ENCODE measurements around the gene EIF4E3.

The EIF4E3 gene

GRCh38 chr3:71684757-71685386, 40.3 kb downstream of the EIF4E3 start:
- DNase-seq = no peak

DNA sequence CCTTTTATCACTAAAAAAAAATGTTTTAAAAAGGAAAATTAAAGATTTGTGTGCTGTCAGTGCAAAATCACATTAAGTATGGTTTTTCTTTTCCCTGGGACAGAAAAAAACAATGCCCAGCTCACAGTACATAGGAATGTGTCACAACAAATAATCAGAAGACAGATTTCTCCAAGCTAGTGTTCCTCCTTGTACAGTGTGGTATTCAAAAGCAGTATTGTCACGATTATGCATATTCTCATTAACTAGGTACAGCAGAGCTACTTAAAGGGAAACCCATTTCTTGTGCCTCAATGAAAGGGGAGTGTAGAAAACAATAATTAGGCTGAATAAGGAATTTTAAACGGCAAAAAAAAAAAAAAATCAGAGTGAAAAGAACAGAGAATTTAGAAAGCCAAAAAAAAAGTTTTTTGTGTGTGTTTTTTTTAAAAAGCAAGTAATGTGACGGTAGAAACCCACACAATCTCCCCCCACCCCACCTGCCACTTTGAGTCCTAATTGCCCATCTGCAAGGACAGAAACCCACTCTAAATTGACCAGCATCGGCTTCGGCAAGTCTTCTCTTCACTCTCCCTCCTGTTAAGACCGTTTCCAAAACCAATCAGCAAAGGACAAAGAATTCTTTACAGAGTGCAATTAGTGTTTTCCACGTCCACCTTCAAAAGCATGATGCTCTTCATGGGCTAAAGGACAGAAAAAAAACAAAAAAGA, 41.0 kb downstream of the EIF4E3 start:
- no peak for DNase-seq

GRCh38 chr3:71681224-71681668, 44.0 kb downstream of the EIF4E3 start:
- peak; percentile 35 for DNase-seq

GRCh38 chr3:71680603-71681002, 44.6 kb downstream of the EIF4E3 start:
- DNase-seq = no peak

DNA sequence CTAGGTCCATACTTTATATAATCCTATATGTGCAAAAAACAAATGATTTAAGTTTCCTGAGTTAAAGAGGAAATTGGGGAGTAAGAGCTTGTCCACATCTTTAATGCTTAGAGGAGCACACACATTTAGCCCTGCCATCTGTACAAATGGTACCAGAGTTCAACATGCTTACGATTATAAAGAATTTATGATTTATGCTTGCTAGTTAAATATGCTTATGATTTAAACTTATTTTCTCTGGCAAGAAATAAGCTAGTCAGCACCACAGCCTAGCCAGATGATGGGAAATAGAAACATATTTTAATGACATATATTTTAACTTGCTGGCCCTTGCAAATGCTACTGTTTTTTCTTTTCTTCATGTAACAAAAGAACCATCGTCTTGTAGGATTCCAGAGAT, 48.3 kb downstream of the EIF4E3 start:
- DNase-seq = no peak

DNA sequence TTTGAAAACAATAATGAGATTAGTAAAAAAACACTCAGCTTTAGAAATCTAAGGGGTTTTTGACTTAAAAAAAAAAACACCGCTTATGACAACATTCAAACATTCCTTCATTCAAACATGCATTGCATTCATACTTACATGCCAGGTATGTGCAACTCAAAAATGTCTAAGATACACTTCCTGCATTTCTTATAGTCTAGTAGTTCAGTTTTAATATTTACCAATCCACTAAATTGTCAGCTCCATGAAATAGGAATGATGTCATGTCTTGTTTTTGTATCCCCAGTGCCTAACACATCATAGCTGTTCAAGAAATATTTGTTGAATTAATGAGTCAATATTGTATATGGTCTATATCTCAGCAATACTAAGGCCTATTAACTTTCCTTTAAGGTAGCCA, 51.7 kb downstream of the EIF4E3 start:
- no peak for DNase-seq

GRCh38 chr3:71672807-71673206, 52.4 kb downstream of the EIF4E3 start:
- DNase-seq = no peak

DNA sequence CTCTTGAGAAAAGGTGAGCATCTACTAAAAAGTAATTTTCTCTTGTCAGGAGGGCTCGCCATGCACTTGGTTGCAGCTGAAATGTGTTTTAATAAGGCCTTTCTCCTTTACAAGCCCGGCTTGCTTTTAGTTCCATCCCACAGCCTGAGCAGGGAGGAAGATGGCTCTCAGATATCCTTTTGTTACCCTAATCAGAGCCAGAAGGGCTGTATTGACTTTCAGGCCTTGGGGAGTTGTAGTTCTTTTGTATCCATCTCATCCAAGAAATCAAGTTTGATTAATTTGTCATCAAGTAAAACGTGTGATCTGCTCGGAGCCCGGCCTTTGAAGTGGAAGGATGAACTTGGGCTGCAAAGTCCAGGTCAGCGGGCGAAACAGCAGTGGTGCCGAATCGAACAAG, 52.9 kb downstream of the EIF4E3 start:
- DNase-seq = no peak

GRCh38 chr3:71671216-71671845, 53.9 kb downstream of the EIF4E3 start:
- no peak for DNase-seq

GRCh38 chr3:71662568-71662967, 62.6 kb downstream of the EIF4E3 start:
- no peak for DNase-seq

- no peak for DNase-seq
These were observed 63.1 kb downstream of the EIF4E3 start for GRCh38 chr3:71662056-71662455.

- DNase-seq = no peak
These were observed 65.2 kb downstream of the EIF4E3 start for GRCh38 chr3:71659864-71660591.

- DNase-seq = no peak
These were observed 67.2 kb downstream of the EIF4E3 start for GRCh38 chr3:71657831-71658530.

DNA sequence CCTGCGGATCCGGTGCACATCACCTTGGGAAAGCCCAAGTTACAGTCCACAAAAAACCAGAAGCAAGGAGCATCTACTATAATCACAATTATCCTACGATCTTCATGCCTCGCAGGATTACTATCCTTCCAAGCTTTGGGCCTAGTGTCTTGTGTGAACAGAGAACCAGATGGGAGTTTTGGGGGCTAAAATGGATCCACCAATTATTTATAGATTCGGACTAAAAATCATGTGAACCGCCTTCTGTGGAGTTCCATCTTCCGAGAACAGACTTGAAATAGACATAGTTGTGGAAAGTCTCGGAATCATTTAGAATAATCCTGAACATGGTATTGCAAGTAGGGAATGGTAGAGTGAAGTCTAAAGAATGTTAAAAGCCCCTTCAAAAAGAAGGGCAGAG, 70.1 kb downstream of the EIF4E3 start:
- DNase-seq = no peak

GRCh38 chr3:71653414-71653807, 71.8 kb downstream of the EIF4E3 start:
- DNase-seq = no peak

DNA sequence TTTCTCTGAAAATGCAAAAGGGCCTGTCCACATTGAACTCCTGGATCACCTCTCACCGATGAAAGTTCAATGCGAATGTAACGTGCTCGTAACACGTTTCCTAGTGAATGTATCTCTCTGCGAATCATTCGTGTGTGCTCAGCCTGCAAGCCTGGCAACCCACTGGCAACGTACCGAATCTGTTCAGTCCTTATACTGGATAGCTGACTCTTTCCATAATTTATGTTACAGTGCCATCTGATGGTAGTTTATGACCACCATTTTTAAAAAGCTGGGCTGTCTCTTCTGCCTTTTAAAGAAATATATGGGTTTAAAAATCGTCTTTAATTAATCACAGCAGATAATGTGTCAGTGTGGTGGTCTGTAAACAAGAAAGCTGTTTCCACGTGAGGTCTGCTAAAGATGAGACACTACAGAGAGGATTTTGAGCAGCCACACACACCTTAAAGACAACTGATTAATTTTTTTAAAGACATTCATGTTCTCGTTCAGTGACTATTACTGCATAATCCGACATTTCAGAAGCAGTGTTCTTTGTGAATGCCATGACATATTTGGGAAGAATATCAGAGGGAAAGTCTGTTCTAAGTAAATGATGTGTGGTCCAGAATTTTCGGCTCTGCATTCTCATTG, 72.3 kb downstream of the EIF4E3 start:
- peak; percentile 37 for DNase-seq

- no peak for DNase-seq
These were observed 73.6 kb downstream of the EIF4E3 start for GRCh38 chr3:71651625-71652024.

DNA sequence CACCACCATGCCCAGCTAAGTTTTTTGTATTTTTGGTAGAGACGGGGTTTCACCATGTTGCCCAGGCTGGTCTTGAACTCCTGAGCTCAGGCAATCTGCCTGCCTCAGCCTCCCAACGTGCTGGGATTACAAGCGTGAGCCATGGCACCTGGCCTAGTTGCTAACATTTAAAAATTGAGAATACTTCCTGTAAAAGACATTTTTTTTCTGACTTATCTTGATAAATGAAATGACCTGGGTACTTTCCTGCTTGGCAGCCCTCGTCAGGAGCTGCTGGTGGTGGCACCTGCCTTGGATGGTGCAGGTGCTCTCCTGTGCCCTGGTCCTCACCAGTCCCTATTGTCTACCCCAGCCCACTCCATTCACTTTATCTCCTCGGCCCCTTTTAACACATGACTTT, 74.8 kb downstream of the EIF4E3 start:
- no peak for DNase-seq

- DNase-seq = no peak
These were observed 75.4 kb downstream of the EIF4E3 start for GRCh38 chr3:71649757-71650156.

DNA sequence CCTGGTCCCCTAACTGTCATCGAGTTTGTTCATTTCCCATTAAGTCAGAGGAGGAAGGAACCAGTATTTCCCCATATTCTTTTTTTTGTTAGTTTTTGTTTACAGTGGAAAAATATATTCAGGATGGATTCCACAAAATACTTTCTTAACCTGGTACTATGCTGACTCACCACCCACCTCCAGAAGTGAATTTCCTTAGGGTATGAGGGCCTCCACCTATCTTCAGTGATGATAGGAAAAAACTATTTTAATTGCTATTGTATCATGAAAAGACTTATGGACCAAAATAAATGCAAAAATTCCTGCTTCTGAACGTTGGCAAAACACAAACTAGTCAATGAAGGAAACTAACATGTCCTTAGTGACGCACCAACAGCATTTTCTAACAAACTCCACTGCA, 77.5 kb downstream of the EIF4E3 start:
- no peak for DNase-seq

DNA sequence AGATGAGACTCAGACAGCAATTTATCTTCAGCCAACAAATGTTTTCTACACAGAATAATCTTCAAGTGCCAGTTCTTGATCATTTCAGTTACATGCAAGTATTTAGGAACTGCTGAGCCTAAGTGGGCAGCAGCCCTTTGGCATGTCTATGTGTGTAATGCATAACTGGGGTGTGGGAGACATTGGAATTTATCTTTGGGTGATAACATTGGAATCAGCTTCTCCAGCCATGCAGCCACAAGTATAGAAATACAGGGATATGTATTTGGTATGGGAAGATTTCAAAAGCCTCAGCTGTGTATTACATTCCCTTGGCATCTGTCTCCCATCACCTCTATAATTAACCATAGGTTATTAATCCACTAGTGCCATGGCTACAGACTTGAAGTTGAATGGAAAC, 78.2 kb downstream of the EIF4E3 start:
- DNase-seq = no peak

DNA sequence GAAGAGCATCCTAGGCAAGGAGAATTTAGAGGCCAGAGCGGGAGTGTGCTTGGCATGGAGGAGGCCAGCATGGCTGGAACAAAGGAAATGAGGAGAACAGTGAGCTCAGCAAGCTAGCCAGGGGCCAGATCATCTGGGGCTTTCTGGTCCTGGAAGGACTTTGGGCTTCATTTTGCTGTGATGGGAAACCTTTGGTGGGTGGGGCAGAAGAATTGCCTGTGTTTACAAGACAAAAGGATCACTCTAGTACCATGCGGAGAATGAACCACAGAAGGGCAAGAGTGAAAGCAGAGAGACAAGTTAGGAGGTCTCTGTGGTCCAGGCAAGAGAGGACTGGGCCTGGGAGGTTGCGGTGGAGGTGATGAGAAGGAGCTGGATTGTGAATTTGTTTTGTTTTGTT, 80.1 kb downstream of the EIF4E3 start:
- DNase-seq = no peak

- no peak for DNase-seq
These were observed 83.5 kb downstream of the EIF4E3 start for GRCh38 chr3:71641674-71642073.
